Measurements from ENCODE around the gene MSL2.

MSL2 gene

GRCh38 chr3:136196064-136196400, at the start of gene MSL2:
Gene MSL2, minus strand, starts transcription at chr3:136196335. Its CDS starts 1,222 bp downstream, at chr3:136195113.
- TF ChIP-seq, protein P1, sequence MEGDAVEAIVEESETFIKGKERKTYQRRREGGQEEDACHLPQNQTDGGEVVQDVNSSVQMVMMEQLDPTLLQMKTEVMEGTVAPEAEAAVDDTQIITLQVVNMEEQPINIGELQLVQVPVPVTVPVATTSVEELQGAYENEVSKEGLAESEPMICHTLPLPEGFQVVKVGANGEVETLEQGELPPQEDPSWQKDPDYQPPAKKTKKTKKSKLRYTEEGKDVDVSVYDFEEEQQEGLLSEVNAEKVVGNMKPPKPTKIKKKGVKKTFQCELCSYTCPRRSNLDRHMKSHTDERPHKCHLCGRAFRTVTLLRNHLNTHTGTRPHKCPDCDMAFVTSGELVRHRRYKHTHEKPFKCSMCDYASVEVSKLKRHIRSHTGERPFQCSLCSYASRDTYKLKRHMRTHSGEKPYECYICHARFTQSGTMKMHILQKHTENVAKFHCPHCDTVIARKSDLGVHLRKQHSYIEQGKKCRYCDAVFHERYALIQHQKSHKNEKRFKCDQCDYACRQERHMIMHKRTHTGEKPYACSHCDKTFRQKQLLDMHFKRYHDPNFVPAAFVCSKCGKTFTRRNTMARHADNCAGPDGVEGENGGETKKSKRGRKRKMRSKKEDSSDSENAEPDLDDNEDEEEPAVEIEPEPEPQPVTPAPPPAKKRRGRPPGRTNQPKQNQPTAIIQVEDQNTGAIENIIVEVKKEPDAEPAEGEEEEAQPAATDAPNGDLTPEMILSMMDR (conservative IDR thresholded peaks at IDR 0.05; ENCODE audit: low read length): no peak

DNA sequence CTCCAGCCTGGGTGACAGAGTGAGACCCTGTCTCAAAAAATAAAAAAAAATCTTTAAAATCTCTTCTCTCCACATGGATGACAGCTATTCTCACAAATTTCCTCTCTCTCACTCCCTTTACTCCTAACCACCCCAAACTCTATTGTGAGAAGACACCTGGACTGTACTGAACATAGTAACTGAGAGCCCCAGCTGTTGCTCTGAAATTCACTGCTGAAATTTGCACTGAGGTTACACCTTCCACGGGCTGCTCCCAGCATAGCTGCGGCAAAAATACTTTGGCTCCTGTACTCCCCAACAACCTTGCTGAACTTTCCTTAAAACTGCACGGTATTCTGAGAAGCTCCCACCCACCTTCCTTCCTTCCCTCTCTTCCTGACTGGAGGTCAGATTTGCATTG, 49.6 kb upstream of the MSL2 start:
- H3K4me3 ChIP-seq (ENCODE audit: low read length): no peak overlapping the region
- DNase-seq (ENCODE audit: low read depth): no peak
- TF ChIP-seq, protein P1 (conservative IDR thresholded peaks at IDR 0.05; ENCODE audit: low read length): no peak

More at GRCh38 chr3:136196064-136196400, at the start of gene MSL2:
- no peak for DNase-seq (ENCODE audit: low read depth)
- H3K4me3 ChIP-seq (ENCODE audit: low read length): peak within 1 kb of the TSS; percentile 94

- TF ChIP-seq, protein P1 (conservative IDR thresholded peaks at IDR 0.05; ENCODE audit: low read length): no peak
- H3K4me3 ChIP-seq (ENCODE audit: low read length): no peak overlapping the region
These were observed 43.0 kb upstream of the MSL2 start for GRCh38 chr3:136239094-136239493.

GRCh38 chr3:136237961-136238649, 42.0 kb upstream of the MSL2 start:
- no peak overlapping the region for H3K4me3 ChIP-seq (ENCODE audit: low read length)
- no peak for DNase-seq (ENCODE audit: low read depth)
- TF ChIP-seq, protein P1 (conservative IDR thresholded peaks at IDR 0.05; ENCODE audit: low read length): no peak

More at GRCh38 chr3:136239094-136239493, 43.0 kb upstream of the MSL2 start:
- no peak for DNase-seq (ENCODE audit: low read depth)

DNA sequence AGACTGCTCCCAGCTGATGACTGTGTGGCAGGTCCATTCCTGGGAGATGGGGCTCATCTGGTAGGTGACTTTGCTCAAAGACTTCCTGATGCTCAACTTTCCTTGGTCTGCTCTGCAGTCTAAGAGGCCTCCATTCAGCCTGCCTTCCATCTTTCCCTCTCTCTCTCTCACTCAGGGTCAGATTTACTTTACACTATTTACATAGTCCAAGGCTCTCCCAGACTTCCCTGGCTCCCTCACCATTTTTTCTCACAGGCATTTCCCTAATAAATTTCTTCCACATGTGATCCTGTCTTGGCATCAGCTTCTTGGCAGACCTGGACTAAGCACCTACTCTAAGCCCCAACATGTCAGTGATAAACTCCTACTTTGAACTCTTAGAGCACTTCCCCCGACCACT, 41.0 kb upstream of the MSL2 start:
- TF ChIP-seq, protein P1 (conservative IDR thresholded peaks at IDR 0.05; ENCODE audit: low read length): no peak
- DNase-seq (ENCODE audit: low read depth): no peak
- no peak overlapping the region for H3K4me3 ChIP-seq (ENCODE audit: low read length)

GRCh38 chr3:136236109-136236508, 40.0 kb upstream of the MSL2 start:
- no peak overlapping the region for H3K4me3 ChIP-seq (ENCODE audit: low read length)
- TF ChIP-seq, protein P1 (conservative IDR thresholded peaks at IDR 0.05; ENCODE audit: low read length): no peak
- DNase-seq (ENCODE audit: low read depth): no peak

- TF ChIP-seq, protein P1 (conservative IDR thresholded peaks at IDR 0.05; ENCODE audit: low read length): no peak
- H3K4me3 ChIP-seq (ENCODE audit: low read length): no peak overlapping the region
- no peak for DNase-seq (ENCODE audit: low read depth)
These were observed 39.4 kb upstream of the MSL2 start for GRCh38 chr3:136235545-136235944.

Data from AG10803 (cell line).